Measurements from ENCODE around the gene CACNB3.

- TF ChIP-seq CTCF (IDR thresholded peaks at IDR 0.05): no peak
- TF ChIP-seq POLR2A (IDR thresholded peaks at IDR 0.05): no peak
Measured at GRCh38 chr12:48775299-48775698, 43.0 kb upstream of the CACNB3 start.
